ENCODE data around the gene CNIH1. TPM values are rescaled to one million over a fixed set of nuclear protein-coding genes. Genes with fewer than 3 reads are reported as not detected.

The CNIH1 gene
- polyA plus RNA-seq (2012; rRNA removed): 145 and 292 TPM in 2 replicates
- polyA plus RNA-seq (2012; cell fraction: cytosol; rRNA removed): 206 and 275 TPM in 2 replicates
- polyA plus RNA-seq (2012; cell fraction: nucleus; rRNA removed): 41.0 and 57.4 TPM in 2 replicates

DNA sequence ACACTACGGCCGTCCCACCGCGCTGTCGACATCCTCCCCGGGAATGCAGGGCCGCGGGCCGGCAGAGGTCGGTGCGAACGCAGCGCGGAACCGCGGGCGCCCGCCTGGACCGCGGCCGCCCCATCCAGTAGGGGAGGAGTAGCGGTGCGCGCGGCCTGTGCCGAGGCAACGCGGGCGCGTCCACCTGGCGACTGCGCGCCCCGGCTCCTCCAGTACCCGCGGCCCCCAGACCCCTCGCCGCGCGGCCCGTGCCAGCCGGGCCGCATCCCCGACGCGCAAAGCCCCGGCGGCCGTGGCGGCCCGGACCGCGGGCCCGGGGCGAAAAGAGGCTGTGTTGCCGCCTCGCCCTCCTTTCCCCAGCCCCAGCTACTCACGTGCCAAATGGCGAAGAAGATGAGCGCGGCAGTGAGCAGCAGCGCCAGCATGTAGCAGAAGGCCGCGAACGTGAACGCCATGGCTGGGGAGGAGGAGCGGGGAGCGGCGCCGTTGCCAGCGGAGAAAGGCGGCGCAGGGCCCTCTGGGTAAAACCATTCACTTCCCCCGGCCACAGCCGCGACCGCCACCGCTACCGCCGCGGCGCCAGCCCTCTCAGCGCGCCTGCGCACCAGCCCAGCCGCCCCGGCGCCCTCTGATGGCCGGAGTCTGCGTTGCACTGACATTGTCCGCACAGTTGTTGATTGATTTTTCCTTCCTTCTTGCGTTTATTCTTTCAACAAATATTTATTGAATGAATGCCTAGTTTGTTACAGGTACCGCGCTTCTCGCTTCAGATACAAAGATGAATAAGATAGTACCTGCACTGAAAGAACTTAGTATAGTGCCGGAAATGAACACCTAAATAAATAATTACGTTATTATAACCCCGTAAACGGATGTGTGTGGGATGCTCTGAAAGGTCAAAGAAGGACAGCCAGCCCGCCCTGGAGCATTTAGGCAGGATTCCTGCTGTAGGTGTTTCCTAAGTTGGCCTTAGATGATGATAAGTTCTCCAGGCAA is at the start of gene CNIH1:
Gene CNIH1, minus strand, starts transcription at position 502 of the 996 bp plus-strand sequence. Its CDS starts 47 bp downstream, at position 455.
- 2% methylated on average over 26 of the region's 100 CpGs for WGBS (ENCODE audit: low lambda C conversion rate)
- ChIA-PET CTCF (interaction anchor here (0.6 to 2.5 kb wide), 13 partner anchors 9 to 123 kb away, joined by 3 to 13 read pairs (median 3); no protein-coding TSS in a partner anchor), POLR2A (no interaction called here)
- TF ChIP-seq EZH2phosphoT487 (IDR thresholded peaks at IDR 0.05; ENCODE audit: borderline replicate concordance, low read depth) (no peak), RFX5 (IDR thresholded peaks at IDR 0.05; ENCODE audit: low read length) (no peak), JUND (IDR thresholded peaks at IDR 0.05) (no peak), TAF1 (IDR thresholded peaks at IDR 0.05; ENCODE audit: borderline replicate concordance, low read depth, low read length) (peak; percentile 72; the same call in 1 of the 2 replicates), POLR2AphosphoS5 (IDR thresholded peaks at IDR 0.05; ENCODE audit: low read depth, low read length) (peak; percentile 77), TEAD4 (IDR thresholded peaks at IDR 0.05; ENCODE audit: borderline replicate concordance, insufficient read depth) (no peak), GATA2 (CRISPR knock-in tag; IDR thresholded peaks at IDR 0.05) (no peak), YY1 (IDR thresholded peaks at IDR 0.05; ENCODE audit: low read depth) (peak; percentile 78), MXI1 (IDR thresholded peaks at IDR 0.05; ENCODE audit: low read depth, low read length) (peak; percentile 85), GABPA (IDR thresholded peaks at IDR 0.05; ENCODE audit: low read depth) (peak; percentile 65), RXRA (IDR thresholded peaks at IDR 0.05; ENCODE audit: borderline replicate concordance, low read depth) (0 out of 2 replicates have a peak, but pooled peaks have one; percentile 7), MAX (IDR thresholded peaks at IDR 0.05; ENCODE audit: low read depth) (no peak; the same call in 1 of the 2 replicates), USF2 (IDR thresholded peaks at IDR 0.05; ENCODE audit: borderline replicate concordance, low read depth, low read length) (no peak), NRF1 (IDR thresholded peaks at IDR 0.05; ENCODE audit: low read depth, low read length) (peak; percentile 90), RCOR1 (IDR thresholded peaks at IDR 0.05; ENCODE audit: low read length) (no peak), FOXM1 (IDR thresholded peaks at IDR 0.05; ENCODE audit: low read depth) (no peak), RAD21 (IDR thresholded peaks at IDR 0.05; ENCODE audit: low read length) (peak; percentile 42), TCF12 (IDR thresholded peaks at IDR 0.05) (no peak), IRF3 (IDR thresholded peaks at IDR 0.05; ENCODE audit: low read depth, low read length) (no peak), SMC3 (IDR thresholded peaks at IDR 0.05; ENCODE audit: low read depth, low read length) (peak; percentile 34; the same call in 1 of the 2 replicates), USF1 (IDR thresholded peaks at IDR 0.05; ENCODE audit: borderline replicate concordance, low read depth) (peak; percentile 45; the same call in 1 of the 2 replicates)
- TF ChIP-seq, protein P1, sequence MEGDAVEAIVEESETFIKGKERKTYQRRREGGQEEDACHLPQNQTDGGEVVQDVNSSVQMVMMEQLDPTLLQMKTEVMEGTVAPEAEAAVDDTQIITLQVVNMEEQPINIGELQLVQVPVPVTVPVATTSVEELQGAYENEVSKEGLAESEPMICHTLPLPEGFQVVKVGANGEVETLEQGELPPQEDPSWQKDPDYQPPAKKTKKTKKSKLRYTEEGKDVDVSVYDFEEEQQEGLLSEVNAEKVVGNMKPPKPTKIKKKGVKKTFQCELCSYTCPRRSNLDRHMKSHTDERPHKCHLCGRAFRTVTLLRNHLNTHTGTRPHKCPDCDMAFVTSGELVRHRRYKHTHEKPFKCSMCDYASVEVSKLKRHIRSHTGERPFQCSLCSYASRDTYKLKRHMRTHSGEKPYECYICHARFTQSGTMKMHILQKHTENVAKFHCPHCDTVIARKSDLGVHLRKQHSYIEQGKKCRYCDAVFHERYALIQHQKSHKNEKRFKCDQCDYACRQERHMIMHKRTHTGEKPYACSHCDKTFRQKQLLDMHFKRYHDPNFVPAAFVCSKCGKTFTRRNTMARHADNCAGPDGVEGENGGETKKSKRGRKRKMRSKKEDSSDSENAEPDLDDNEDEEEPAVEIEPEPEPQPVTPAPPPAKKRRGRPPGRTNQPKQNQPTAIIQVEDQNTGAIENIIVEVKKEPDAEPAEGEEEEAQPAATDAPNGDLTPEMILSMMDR (IDR thresholded peaks at IDR 0.05): peak; percentile 89
- TF ChIP-seq, protein P2, sequence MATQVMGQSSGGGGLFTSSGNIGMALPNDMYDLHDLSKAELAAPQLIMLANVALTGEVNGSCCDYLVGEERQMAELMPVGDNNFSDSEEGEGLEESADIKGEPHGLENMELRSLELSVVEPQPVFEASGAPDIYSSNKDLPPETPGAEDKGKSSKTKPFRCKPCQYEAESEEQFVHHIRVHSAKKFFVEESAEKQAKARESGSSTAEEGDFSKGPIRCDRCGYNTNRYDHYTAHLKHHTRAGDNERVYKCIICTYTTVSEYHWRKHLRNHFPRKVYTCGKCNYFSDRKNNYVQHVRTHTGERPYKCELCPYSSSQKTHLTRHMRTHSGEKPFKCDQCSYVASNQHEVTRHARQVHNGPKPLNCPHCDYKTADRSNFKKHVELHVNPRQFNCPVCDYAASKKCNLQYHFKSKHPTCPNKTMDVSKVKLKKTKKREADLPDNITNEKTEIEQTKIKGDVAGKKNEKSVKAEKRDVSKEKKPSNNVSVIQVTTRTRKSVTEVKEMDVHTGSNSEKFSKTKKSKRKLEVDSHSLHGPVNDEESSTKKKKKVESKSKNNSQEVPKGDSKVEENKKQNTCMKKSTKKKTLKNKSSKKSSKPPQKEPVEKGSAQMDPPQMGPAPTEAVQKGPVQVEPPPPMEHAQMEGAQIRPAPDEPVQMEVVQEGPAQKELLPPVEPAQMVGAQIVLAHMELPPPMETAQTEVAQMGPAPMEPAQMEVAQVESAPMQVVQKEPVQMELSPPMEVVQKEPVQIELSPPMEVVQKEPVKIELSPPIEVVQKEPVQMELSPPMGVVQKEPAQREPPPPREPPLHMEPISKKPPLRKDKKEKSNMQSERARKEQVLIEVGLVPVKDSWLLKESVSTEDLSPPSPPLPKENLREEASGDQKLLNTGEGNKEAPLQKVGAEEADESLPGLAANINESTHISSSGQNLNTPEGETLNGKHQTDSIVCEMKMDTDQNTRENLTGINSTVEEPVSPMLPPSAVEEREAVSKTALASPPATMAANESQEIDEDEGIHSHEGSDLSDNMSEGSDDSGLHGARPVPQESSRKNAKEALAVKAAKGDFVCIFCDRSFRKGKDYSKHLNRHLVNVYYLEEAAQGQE (IDR thresholded peaks at IDR 0.05; ENCODE audit: low read depth, low read length): 0 out of 2 replicates have a peak, but pooled peaks have one; percentile 21

More for the DNA sequence above, at the start of gene CNIH1:
- Histone ChIP-seq H3K27me3 (ENCODE audit: insufficient read depth) (no peaks in the 10 kb centered on the region), H4K20me1 (ENCODE audit: insufficient read depth) (peaks cover 11% of the 10 kb centered on the region), H3F3A (replicated peaks; ENCODE audit: insufficient read depth) (peaks cover 7% of the 10 kb centered on the region), H3K4me3 (ENCODE audit: low read depth in 2 of 2, low read length in 1 of 2) (peak within 1 kb of the TSS; percentile 85 to 87), H3K9me3 (no peaks in the 10 kb centered on the region), H3K9me2 (no peaks in the 10 kb centered on the region), H3K79me2 (ENCODE audit: insufficient read depth) (peaks cover 47% of the 10 kb centered on the region), H3K4me1 (ENCODE audit: control insufficient read depth in 1 of 2, insufficient read depth in 2 of 2, low read depth in 1 of 2, low read length in 1 of 2) (peaks cover 12 to 21% of the 10 kb centered on the region in 2 experiments; a peak in 3 of 4 replicates), H3K36me3 (replicated peaks in 1 of 2; ENCODE audit: control insufficient read depth in 1 of 2, insufficient read depth in 2 of 2, low read length in 1 of 2) (peaks cover 3 to 9% of the 10 kb centered on the region in 2 experiments), H3K9ac (peak within 1 kb of the TSS; percentile 91), H3K4me2 (peak within 1 kb of the TSS; percentile 83), H2AFZ (ENCODE audit: low read depth) (peak within 1 kb of the TSS; percentile 99), H3K27ac (ENCODE audit: low read depth in 2 of 2, low read length in 1 of 2) (peak within 1 kb of the TSS; percentile 90 to 99)
- DNase-seq: peak; percentile 99
